ENCODE data around the gene ZNF443.
A peak's percentile ranks its signal among the peaks of the same experiment; 100 is the strongest.
"Not testable (repeated sequence)": the region's sequence is repeated elsewhere in the genome, so short reads cannot be mapped to it uniquely, and the experiment has no call there.

ZNF443 gene

DNA sequence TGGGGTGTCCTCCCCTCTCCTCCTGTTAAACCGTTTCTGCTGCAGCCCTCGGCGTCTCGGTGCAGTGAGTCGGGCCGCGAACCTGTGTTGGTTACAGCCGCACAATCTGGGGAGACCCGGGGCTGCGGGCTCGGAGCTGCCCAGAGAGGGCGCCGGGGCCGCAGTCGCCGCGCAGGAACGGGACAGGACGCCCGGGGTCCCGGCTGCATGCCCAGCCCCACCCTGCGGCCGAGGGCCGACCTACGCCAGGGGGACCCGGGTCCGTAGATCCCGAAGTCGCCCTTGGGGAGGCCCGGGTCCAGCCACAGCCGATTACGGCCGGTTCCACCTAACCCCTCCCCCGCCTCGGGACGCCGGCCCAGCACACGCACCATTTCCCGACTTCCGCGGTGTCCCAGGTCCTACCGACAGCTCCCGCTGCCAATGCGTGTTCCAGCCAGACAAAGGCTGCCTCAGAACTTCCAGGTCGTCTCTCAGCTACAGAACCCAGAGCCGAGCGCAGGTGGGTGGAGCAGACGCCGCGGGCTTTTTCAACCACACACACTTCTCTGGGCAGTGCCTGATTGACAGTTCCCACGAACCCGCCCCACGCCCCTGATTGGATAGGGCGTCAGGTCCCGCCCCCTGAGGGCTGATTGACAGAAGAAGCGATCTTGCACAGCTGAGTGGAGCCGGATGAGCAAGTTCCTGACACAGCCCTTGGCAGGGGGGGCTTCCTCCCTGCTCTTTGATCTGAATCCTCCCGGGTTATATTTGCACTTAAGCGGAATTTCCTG lies at the start of gene ZNF443:
TSS of gene ZNF443 (minus strand) at position 481 of the 776 bp plus-strand sequence. CDS start at position 374, 107 bp downstream.
- DNase-seq, result peak; percentile 99

- not testable (repeated sequence) for DNase-seq
Observed at GRCh38 chr19:12486265-12486783, 45.5 kb upstream of the ZNF443 start.

GRCh38 chr19:12485571-12485970 lies 44.8 kb upstream of the ZNF443 start:
- DNase-seq, result no peak

DNA sequence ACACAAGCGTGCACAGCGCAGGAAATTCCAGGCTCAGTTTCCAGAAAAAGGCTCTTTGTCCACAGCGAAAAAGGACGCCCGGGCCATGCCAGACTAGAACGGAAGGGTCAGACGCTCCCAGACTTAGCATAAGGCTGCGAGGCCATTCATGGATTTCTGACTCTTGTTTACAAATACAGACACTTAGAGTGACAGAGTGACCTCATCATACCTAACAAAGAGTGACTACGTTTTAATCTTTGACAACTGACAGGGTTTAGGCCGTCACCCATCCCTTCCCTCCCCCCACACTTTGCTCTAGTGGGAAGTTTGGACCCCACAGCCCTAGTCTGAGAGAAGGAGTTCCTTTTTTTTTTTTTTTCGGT lies 44.2 kb upstream of the ZNF443 start:
- no peak for DNase-seq

DNA sequence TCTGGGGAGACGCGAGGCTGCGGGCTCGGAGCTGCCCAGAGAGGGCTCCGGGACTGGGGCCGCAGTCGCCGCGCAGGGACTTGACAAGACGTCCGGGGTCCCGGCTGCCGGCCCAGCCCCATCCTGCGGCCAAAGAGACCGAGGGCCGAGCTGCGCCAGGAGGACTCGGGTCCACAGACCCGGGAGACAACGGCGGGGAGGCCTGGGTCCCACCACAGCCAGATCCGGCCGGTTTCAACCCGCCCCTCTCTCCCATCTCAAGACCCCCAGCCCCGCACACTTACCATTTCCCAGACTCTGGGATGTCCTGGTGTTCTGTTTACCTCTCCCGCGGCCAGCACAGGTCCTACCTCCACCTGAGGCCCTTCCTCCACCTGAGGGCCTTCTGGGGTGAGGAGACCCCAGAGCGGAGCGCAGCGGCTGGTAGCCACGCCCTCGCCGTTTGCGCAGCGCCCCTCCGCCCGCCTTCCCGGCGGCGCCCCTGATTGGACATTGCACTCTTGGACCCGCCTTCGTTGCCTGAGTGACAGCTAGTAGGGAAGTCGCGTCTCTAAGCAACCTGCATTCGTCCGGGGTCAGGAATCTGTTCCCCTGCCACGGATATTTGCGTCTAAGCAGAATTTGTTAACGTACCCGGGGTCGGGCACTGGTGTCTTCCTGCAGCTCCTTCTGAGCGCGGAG lies 43.7 kb upstream of the ZNF443 start, which contains the start of gene ZNF709:
TSS of gene ZNF709 (minus strand) at position 446 of the 681 bp plus-strand sequence. CDS start at position 287, 159 bp downstream.
- peak; percentile 90 for DNase-seq

DNA sequence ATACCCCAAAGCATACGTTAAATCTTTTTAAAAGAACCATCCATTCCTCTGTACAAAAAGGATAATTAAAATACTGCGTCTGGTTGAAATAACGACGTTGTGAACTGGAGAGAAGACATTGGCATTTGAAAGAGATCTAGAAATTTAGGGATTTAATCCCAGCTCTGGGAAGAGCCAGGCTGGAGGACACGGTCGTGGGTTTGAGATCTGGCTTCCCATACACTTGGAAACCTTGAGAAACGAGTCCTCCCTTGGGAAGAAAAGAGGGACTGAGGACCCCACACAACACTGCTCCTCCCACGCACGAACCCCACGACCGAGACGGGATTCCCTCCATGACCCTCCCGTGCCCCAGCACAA lies 43.2 kb upstream of the ZNF443 start:
- DNase-seq, result no peak

DNA sequence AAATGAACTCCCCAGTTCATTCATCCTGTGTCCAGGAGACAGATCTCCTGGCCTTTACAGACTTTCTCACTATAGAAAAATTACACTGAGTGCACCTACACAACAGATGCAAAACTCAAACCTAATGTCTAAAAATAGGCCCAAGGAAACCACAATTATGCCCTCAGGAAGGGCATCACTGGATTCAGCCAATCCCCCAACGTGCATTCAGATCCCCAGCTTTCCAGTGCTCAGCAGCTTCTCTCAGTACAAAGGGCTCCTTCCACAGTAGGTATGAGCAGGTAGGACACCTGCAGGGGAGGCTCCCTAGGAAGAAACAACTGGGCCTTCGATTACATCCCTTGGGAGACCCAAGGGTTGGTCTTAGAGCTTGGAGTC lies 41.7 kb upstream of the ZNF443 start:
- no peak for DNase-seq

DNA sequence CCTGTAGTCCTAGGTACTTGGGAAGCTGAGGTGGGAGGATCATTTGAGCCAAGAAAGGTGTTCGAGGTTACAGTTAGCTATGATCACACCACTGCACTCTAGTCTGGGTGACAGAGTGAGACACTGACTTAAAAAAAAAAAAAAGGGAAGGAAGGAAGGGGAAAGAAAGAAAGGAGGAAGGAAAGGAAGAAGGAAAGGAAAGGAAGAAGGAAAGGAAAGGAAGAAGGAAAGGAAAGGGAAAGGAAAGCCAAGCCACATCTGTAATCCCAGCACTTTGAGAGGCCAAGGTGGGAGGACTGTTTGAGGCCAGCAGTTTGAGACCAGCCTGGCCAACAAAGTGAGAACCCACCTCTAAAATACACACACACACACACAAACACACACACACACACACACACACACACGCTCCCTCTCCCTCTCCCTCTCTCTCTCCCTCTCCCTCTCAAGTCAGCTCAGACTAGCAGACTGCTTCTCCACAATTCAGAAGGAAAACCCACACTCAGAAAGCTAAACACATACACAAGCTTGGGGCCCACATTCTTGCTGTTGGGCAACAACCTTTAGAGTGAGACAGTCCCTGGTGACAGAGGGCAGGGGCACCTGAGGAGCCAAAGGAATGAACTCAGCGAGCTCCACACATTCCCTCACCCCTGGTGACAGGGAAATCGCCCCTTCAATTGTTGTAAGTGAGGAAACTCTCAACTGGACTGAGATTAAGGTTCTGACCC lies 41.1 kb upstream of the ZNF443 start:
- DNase-seq, result no peak

GRCh38 chr19:12478234-12478941 lies 37.6 kb upstream of the ZNF443 start:
- DNase-seq, result no peak

DNA sequence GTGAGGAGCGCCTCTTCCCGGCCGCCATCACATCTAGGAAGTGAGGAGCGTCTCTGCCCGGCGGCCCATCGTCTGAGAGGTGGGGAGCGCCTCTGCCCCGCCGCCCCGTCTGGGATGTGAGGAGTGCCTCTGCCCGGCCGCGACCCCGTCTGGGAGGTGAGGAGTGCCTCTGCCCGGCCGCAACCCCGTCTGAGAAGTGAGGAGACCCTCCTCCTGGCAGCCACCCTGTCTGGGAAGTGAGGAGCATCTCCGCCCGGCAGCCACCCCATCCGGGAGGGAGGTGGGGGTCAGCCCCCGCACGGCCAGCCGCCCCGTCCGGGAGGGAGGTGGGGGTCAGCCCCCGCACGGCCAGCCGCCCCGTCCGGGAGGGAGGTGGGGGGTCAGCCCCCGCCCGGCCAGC lies 26.8 kb upstream of the ZNF443 start:
- not testable (repeated sequence) for DNase-seq

GRCh38 chr19:12465211-12465610 lies 24.4 kb upstream of the ZNF443 start:
- no peak for DNase-seq

- DNase-seq, result no peak
Observed at GRCh38 chr19:12464769-12465168, 23.9 kb upstream of the ZNF443 start.

DNA sequence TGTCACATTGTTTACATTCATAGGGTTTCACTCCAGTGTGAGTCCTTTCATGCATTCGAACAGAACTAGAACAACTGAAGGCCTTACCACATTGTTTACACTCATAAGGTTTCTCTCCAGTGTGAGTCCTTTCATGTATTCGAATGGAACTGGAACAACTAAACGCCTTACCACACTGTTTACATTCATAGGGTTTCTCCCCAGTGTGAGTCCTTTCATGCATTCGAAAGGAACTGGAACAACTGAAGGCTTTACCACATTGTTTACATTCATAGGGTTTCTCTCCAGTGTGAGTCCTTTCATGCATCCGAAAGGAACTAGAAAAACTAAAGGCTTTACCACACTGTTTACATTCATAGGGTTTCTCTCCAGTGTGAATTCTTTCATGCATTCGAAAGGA lies 23.3 kb upstream of the ZNF443 start:
- not testable (repeated sequence) for DNase-seq

DNA sequence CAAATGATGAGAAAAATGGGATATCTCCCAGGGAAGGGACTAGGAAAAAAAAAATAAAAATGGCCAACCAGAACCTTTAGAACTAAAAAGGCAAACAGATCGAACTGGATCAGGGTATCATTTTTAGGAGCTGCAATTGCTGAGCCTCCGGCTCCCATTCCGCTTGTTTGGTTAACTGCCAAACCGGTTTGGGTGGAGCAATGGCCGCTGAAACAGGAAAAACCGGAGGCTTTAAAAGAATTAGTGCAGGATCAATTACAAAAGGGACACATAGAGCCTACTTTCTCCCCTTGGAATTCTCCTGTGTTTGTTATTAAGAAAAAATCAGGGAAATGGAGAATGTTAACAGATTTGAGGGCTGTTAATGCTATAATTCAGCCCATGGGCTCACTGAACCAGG lies 12.7 kb upstream of the ZNF443 start:
- DNase-seq, result no peak

- no peak for DNase-seq
Observed at GRCh38 chr19:12450844-12451243, 10.0 kb upstream of the ZNF443 start.

- no peak for DNase-seq
Observed at GRCh38 chr19:12448808-12449207, 8.0 kb upstream of the ZNF443 start.

GRCh38 chr19:12439686-12440540 lies 908 bp downstream of the ZNF443 start:
- DNase-seq, result peak; percentile 19

GRCh38 chr19:12430726-12431299 lies 10.0 kb downstream of the ZNF443 start:
- DNase-seq, result not testable (repeated sequence)

- no peak for DNase-seq
Observed at GRCh38 chr19:12425888-12426274, 14.9 kb downstream of the ZNF443 start.

GRCh38 chr19:12425236-12425887 lies 15.5 kb downstream of the ZNF443 start:
- DNase-seq, result no peak

DNA sequence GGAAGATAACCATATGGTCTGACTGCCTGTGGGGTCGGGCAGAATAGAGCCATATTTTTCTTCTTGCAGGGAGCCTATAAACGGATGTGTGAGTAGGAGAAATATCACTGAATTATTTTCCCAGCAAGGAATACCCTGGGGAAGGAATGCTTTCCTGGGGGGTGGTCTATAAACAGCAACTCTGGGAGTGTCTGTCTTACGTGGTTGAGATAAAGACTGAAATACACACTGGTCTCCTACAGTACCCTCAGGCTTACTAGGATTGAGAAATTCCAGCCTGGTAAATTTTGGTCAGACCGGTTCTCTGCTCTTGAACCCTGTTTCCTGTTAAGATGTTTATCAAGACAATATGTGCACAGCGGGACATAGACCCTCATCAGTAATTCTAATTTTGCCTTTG lies 23.5 kb downstream of the ZNF443 start:
- not testable (repeated sequence) for DNase-seq
